GM12873 (cell line): Measurements from ENCODE around the gene HLA-C.

Experiments used
- TF ChIP-seq, protein P1 (sequence below): IDR thresholded peaks from 2 replicates; pipeline ENCODE4 v1.5.1; 2012; ENCODE audit warnings: low read depth, mild to moderate bottlenecking, moderate library complexity, low read length, control low read depth; ENCODE audit not compliant: insufficient read depth; ENCODE audit errors: missing control alignments

Gene HLA-C

DNA sequence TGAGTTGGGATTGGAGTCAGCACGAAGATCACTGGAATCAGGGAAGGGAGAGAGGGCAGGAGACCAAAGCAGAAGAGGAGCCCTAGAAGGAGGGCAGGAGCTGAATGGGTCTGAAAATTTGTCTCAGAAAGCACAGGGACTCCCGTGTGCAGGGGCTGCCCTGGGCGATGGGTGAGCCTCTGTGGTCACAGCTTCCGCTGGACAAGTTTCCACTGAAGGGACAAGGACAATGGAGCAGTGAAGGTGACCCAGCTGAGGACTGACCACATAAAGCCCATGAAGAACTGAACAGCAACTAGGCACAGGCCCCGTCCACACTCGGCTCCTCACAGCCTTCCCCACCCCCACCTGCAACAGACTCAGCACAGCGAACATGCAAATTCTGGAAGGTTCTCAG is 3.5 kb downstream of the HLA-C start:
- TF ChIP-seq, protein P1, sequence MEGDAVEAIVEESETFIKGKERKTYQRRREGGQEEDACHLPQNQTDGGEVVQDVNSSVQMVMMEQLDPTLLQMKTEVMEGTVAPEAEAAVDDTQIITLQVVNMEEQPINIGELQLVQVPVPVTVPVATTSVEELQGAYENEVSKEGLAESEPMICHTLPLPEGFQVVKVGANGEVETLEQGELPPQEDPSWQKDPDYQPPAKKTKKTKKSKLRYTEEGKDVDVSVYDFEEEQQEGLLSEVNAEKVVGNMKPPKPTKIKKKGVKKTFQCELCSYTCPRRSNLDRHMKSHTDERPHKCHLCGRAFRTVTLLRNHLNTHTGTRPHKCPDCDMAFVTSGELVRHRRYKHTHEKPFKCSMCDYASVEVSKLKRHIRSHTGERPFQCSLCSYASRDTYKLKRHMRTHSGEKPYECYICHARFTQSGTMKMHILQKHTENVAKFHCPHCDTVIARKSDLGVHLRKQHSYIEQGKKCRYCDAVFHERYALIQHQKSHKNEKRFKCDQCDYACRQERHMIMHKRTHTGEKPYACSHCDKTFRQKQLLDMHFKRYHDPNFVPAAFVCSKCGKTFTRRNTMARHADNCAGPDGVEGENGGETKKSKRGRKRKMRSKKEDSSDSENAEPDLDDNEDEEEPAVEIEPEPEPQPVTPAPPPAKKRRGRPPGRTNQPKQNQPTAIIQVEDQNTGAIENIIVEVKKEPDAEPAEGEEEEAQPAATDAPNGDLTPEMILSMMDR, result no peak

DNA sequence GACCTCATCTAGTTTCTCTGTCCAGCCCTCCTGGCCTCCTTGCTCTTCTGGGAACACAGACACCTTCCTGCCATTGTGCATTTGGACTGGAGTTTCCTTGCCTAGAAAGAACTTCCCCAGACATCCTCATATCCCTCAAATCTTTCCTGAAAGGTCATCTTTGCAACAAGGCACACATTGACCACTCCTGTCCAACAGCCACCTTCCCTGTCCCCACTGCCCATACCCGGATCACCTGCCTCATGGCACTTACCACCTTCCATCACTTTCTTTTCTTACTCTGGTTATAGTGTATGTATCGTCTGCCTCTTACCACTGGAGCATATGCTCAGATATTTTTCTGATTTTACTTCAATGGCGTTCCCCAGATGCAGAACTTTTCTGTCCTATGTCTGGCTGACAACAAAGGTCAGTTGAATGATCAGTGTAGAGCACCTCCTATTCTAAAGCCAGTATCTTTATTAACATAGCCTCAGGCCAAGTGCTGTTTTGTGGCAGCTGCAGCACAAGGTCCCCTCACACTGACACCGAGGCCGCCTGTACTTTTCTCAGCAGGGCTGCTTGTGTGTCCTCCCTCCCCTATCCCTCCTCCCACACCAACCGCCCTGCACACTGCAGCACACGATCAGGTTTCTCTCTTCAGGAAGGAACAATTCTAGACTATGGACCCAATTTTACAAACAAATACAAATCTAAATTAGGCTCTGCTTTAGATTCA is 4.1 kb downstream of the HLA-C start:
- TF ChIP-seq, protein P1, result no peak

DNA sequence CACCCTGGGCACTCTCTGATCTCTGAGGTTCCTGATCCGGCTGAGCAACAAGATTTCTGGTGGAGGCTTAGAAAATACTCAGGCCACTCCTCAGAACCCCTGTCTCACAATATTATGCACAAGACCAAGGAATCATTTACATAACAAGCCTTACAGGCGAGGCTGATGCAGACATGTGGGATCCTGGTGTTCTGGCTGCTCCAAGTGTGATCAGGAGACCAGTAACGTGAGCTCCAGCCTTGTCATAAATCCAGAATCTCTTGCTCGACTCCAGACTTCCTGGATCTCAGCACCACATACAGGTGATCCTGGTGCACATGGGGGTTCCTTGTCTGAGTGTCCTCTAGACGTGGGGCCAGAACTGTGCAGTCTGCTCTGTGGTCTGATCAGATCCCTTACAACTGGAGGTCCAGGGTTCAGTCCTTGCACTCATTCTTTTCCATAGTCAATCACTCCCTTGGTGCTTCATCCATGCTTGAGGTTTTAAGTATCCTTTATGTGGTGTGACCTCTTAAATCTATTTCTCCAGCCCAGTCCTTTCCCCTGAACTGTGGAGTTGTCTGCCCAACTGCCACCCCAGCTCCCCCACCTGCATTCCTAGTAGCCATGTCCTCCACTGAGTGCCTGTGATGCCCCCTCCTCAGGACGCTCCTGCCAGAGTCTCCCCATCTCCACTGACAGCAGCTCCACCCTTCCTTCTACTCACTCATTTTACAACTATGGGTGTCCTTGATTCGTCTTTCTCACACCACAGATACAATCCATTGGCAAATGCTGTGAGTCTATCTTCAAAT is 5.1 kb downstream of the HLA-C start:
- TF ChIP-seq, protein P1, result no peak

DNA sequence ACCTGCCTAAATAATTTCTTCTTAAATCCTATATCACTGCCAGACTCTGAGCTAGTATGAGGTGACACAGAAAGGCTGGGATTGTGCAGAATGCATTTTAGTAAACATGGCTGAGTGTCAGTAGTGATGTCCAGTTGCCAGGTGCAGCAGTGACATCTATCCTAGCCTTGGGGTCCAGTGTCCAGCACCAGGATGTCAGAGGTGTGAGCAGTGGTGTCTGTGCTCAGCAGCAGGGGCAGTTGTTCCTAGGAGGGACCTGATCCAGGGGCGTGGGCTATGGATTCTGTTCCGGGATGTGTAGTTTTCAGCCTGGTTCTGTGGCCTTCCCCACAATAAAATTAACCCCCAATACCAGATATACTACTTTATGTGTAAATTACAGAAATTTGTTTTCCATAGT is 6.0 kb downstream of the HLA-C start:
- TF ChIP-seq, protein P1, result no peak

DNA sequence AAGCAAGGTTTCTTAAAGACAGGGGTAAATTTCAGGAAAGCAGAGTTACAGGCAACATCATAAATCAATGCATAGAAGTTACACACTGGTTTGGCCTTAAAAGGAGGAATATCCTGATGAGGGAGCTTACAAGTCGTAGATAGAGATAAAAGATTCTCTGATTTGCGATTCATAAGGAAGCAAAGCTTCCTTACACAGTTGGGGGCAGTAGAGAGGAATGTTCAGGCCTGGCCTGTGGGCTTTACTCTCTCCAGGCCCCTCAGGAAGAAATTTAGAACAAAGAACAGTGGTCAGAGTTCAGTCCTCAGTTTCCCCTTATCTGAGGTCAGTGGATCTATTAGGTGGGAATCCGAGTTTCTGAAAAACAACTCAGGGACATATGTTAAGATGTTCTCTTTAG is 19.3 kb downstream of the HLA-C start:
- TF ChIP-seq, protein P1, result no peak

DNA sequence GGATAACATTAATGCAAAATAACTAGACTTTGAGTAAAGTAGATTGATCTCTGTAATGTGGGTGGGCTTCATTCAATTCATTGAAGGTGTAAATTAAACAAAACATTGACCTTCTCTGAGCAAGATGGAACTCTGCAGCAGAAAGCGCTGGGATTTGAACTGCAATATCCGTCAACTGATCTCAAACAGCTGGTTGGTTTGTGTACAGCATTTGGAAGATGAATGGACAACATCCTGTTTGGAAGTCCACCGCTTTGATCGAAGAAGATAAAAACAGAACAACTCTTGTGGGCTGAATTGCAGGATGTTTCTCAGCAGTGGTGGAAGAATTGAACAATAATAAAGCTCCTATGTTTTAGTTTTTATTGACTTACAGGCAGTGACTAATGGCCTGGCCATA is 20.6 kb downstream of the HLA-C start:
- TF ChIP-seq, protein P1, result no peak

DNA sequence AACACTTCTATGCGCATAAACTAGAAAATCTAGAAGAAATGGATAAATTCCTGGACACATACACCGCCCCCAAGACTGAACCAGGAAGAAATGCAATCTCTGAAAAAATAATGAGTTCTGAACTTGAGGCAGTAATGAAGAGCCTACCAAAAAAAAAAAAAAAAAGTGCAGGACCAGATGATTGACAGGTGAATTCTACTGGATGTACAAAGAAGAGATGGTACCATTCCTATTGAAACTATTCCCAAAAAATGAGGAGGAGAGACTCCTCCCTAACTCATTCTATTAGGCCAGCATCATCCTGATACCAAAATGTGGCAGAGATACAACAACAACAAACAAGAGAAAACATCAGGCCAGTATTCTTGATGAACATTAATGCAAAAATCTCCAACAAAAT is 22.7 kb downstream of the HLA-C start:
- TF ChIP-seq, protein P1, result no peak
